Spinal cord (tissue), 10 donors: ENCODE data around the gene NDUFA8. TPM values are rescaled to one million over a fixed set of nuclear protein-coding genes. Genes with fewer than 3 reads are reported as not detected.
"Not testable (repeated sequence)": the region's sequence is repeated elsewhere in the genome, so short reads cannot be mapped to it uniquely, and the experiment has no call there.

Experiments
- DNase-seq, 6 donors: peaks; one replicate each; pipeline versions ENCODE4 v3.0.0 to v3.0.0-alpha.2; 2013 to 2015; ENCODE audit warnings: low spot score in 6 of 6, low read depth in 4 of 6
- H3K27ac ChIP-seq: one replicate; pipeline ENCODE4 v1.5.1; 2013; ENCODE audit warnings: low read depth, low read length, control low read depth
- H3K27me3 ChIP-seq: one replicate; pipeline ENCODE4 v1.6.1; 2013; ENCODE audit warnings: low read length; ENCODE audit not compliant: control insufficient read depth, insufficient read depth
- H3K36me3 ChIP-seq: one replicate; pipeline ENCODE4 v1.6.1; 2013; ENCODE audit warnings: low read length; ENCODE audit not compliant: control insufficient read depth, insufficient read depth
- H3K4me1 ChIP-seq: one replicate; pipeline ENCODE4 v1.6.1; 2013; ENCODE audit warnings: low read length; ENCODE audit not compliant: control insufficient read depth, insufficient read depth
- H3K4me3 ChIP-seq: one replicate; pipeline ENCODE4 v1.5.1; 2013; ENCODE audit warnings: low read depth, low read length, control low read depth
- H3K9me3 ChIP-seq: one replicate; pipeline ENCODE4 v1.6.1; 2013; ENCODE audit warnings: low read length; ENCODE audit not compliant: control insufficient read depth, insufficient read depth
- WGBS: methylation state at CpG from one replicate; pipeline ENCODE4 v1.1.5; 2013; ENCODE audit warnings: missing lambda C conversion rate; ENCODE audit not compliant: insufficient coverage; 5-methylcytosine and 5-hydroxymethylcytosine counted together
- polyA plus RNA-seq, 2 donors: library from polyadenylated mRNA; unstranded; fragments of 120-200 nt; gene quantifications; one replicate each; pipeline ENCODE4 v1.2.1, GENCODE V29; 2013; ENCODE audit not compliant: insufficient read length in 2 of 2
- total RNA-seq, 2 donors: library from RNA; depleted of rRNA in 1 of 2; stranded (reverse); fragments of 120-200 nt in 1 of 2; fragments of >200 nt in 1 of 2; gene quantifications; one replicate each; pipeline versions ENCODE4 v1.2.3 to v1.2.4, GENCODE V29; 2013 to 2014
- donor health status: healthy.

Gene NDUFA8
- total and polyA plus RNA-seq, 4 donors, result 46.0 to 114 (median 84.2) TPM

- Histone ChIP-seq H3K27ac (no peak overlapping the region), H3K9me3 (no peaks in the 10 kb centered on the region), H3K4me3 (no peak overlapping the region), H3K4me1 (no peaks in the 10 kb centered on the region), H3K27me3 (peaks cover 2% of the 10 kb centered on the region), H3K36me3 (no peaks in the 10 kb centered on the region)
- DNase-seq, result no peak
- WGBS, result 92% methylated on average over 4 of the region's 5 CpGs
Observed at GRCh38 chr9:122119721-122120120, 39.9 kb downstream of the NDUFA8 start.

- Histone ChIP-seq H3K27me3 (peaks cover 2% of the 10 kb centered on the region), H3K27ac (no peak overlapping the region), H3K36me3 (no peaks in the 10 kb centered on the region), H3K9me3 (no peaks in the 10 kb centered on the region), H3K4me3 (no peak overlapping the region), H3K4me1 (no peaks in the 10 kb centered on the region)
- DNase-seq, result no peak
- WGBS, result 92% methylated on average over 8 of the region's 13 CpGs
Observed at GRCh38 chr9:122119166-122119521, 40.4 kb downstream of the NDUFA8 start.

- WGBS, result 60% methylated on average over 1 of the region's 5 CpGs
- Histone ChIP-seq H3K4me1 (peaks cover 2% of the 10 kb centered on the region), H3K36me3 (no peaks in the 10 kb centered on the region), H3K27me3 (peaks cover 2% of the 10 kb centered on the region), H3K27ac (no peak overlapping the region), H3K9me3 (no peaks in the 10 kb centered on the region), H3K4me3 (no peak overlapping the region)
- DNase-seq, result no peak
Observed at GRCh38 chr9:122118343-122119165, 41.0 kb downstream of the NDUFA8 start.

- not testable (repeated sequence) for H3K4me1 ChIP-seq, H3K4me3 ChIP-seq, H3K27me3 ChIP-seq, H3K36me3 ChIP-seq, H3K27ac ChIP-seq, H3K9me3 ChIP-seq, DNase-seq
- 73% methylated on average over 3 of the region's 9 CpGs for WGBS
Observed at GRCh38 chr9:122117241-122117640, 42.3 kb downstream of the NDUFA8 start.

- H3K9me3 ChIP-seq, result no peaks in the 10 kb centered on the region
- no peak for DNase-seq
- WGBS, result 72% methylated on average over 8 of the region's 10 CpGs
- H3K4me3 ChIP-seq, result no peak overlapping the region
- H3K36me3 ChIP-seq, result no peaks in the 10 kb centered on the region
- no peaks in the 10 kb centered on the region for H3K27me3 ChIP-seq
- no peak overlapping the region for H3K27ac ChIP-seq
- peaks cover 4% of the 10 kb centered on the region for H3K4me1 ChIP-seq
Observed at GRCh38 chr9:122116448-122117173, 43.0 kb downstream of the NDUFA8 start.

GRCh38 chr9:122116040-122116439, 43.5 kb downstream of the NDUFA8 start:
- no peak overlapping the region for H3K4me3 ChIP-seq
- H3K9me3 ChIP-seq, result no peaks in the 10 kb centered on the region
- DNase-seq, result no peak
- WGBS, result 40% methylated on average over 3 of the region's 4 CpGs
- no peak overlapping the region for H3K27ac ChIP-seq
- peaks cover 4% of the 10 kb centered on the region for H3K4me1 ChIP-seq
- H3K36me3 ChIP-seq, result no peaks in the 10 kb centered on the region
- H3K27me3 ChIP-seq, result no peaks in the 10 kb centered on the region

- no peak overlapping the region for H3K4me3 ChIP-seq
- peaks cover 4% of the 10 kb centered on the region for H3K4me1 ChIP-seq
- H3K9me3 ChIP-seq, result no peaks in the 10 kb centered on the region
- no peak overlapping the region for H3K27ac ChIP-seq
- no peak for DNase-seq
- H3K27me3 ChIP-seq, result no peaks in the 10 kb centered on the region
- 74% methylated on average over 12 of the region's 12 CpGs for WGBS
- no peaks in the 10 kb centered on the region for H3K36me3 ChIP-seq
Observed at GRCh38 chr9:122115176-122116035, 44.2 kb downstream of the NDUFA8 start.

- no peak overlapping the region for H3K4me3 ChIP-seq
- H3K36me3 ChIP-seq, result no peaks in the 10 kb centered on the region
- peaks cover 4% of the 10 kb centered on the region for H3K4me1 ChIP-seq
- no peak overlapping the region for H3K27ac ChIP-seq
- peak in 1 of 6 donors; percentile 42 for DNase-seq
- WGBS, result no CpG with 5 or more reads among the region's 5 CpGs
- no peaks in the 10 kb centered on the region for H3K9me3 ChIP-seq
- H3K27me3 ChIP-seq, result no peaks in the 10 kb centered on the region
Observed at GRCh38 chr9:122113574-122113973, 46.0 kb downstream of the NDUFA8 start.

GRCh38 chr9:122112238-122112637, 47.3 kb downstream of the NDUFA8 start:
- no peaks in the 10 kb centered on the region for H3K36me3 ChIP-seq
- no peaks in the 10 kb centered on the region for H3K9me3 ChIP-seq
- peaks cover 8% of the 10 kb centered on the region for H3K4me1 ChIP-seq
- WGBS, result 79% methylated on average over 5 of the region's 6 CpGs
- no peak overlapping the region for H3K4me3 ChIP-seq
- H3K27me3 ChIP-seq, result no peaks in the 10 kb centered on the region
- no peak overlapping the region for H3K27ac ChIP-seq
- no peak for DNase-seq
